Trophoblast cell (in vitro differentiated cells and primary cell): ENCODE results near the gene PACSIN2.

Source experiments
- DNase-seq, 2 donors: peaks; one replicate each; pipeline ENCODE4 v3.0.0-alpha.2; 2016
- H2AFZ ChIP-seq: 2 replicates; pipeline ENCODE4 v1.6.1; 2013; ENCODE audit warnings: low read length, moderate library complexity, mild to moderate bottlenecking; ENCODE audit not compliant: insufficient read depth, poor library complexity
- H2AK5ac ChIP-seq: 2 replicates; pipeline ENCODE4 v1.6.1; 2013; ENCODE audit warnings: mild to moderate bottlenecking, low read length
- H2BK120ac ChIP-seq: 2 replicates; pipeline ENCODE4 v1.6.1; 2013; ENCODE audit warnings: low read length, mild to moderate bottlenecking, moderate library complexity; ENCODE audit not compliant: insufficient read depth, poor library complexity
- H2BK12ac ChIP-seq: 2 replicates; pipeline ENCODE4 v1.6.1; 2013; ENCODE audit warnings: mild to moderate bottlenecking, low read length, moderate library complexity
- H2BK5ac ChIP-seq: 2 replicates; pipeline ENCODE4 v1.6.1; 2013; ENCODE audit warnings: low read length, low read depth, moderate library complexity, mild to moderate bottlenecking; ENCODE audit not compliant: poor library complexity
- H3K14ac ChIP-seq: 2 replicates; pipeline ENCODE4 v1.6.1; 2013; ENCODE audit warnings: mild to moderate bottlenecking, low read length
- H3K18ac ChIP-seq: 2 replicates; pipeline ENCODE4 v1.6.1; 2013; ENCODE audit warnings: mild to moderate bottlenecking, low read length
- H3K23ac ChIP-seq: 2 replicates; pipeline ENCODE4 v1.6.1; 2013; ENCODE audit warnings: low read length
- H3K27ac ChIP-seq: 2 replicates; pipeline ENCODE4 v1.5.1; 2013; ENCODE audit warnings: low read depth, mild to moderate bottlenecking, inconsistent platforms, low read length, moderate library complexity
- H3K27me3 ChIP-seq: 2 replicates; pipeline ENCODE4 v1.6.1; 2013; ENCODE audit warnings: inconsistent platforms, mild to moderate bottlenecking, low read length, moderate library complexity; ENCODE audit not compliant: insufficient read depth
- H3K36me3 ChIP-seq, 2 experiments: 1 replicate in 1 of 2; 2 replicates in 1 of 2; pipeline ENCODE4 v1.6.1; 2013; ENCODE audit warnings: low read length in 2 of 2, mild to moderate bottlenecking in 2 of 2, moderate library complexity in 1 of 2; ENCODE audit not compliant: insufficient read depth in 2 of 2, control insufficient read depth in 1 of 2
- H3K4ac ChIP-seq: 2 replicates; pipeline ENCODE4 v1.6.1; 2013; ENCODE audit warnings: low read depth, mild to moderate bottlenecking, low read length, moderate library complexity
- H3K4me1 ChIP-seq, 2 experiments: 1 replicate in 1 of 2; 2 replicates in 1 of 2; pipeline ENCODE4 v1.6.1; 2013; ENCODE audit warnings: low read length in 2 of 2, mild to moderate bottlenecking in 2 of 2, moderate library complexity in 1 of 2; ENCODE audit not compliant: insufficient read depth in 2 of 2, control insufficient read depth in 1 of 2
- H3K4me2 ChIP-seq: 2 replicates; pipeline ENCODE4 v1.6.1; 2013; ENCODE audit warnings: inconsistent platforms, mild to moderate bottlenecking, low read length, moderate library complexity
- H3K4me3 ChIP-seq: 2 replicates; pipeline ENCODE4 v1.5.1; 2013; ENCODE audit warnings: mild to moderate bottlenecking, low read depth, low read length, inconsistent platforms
- H3K79me1 ChIP-seq: one replicate; pipeline ENCODE4 v1.6.1; 2013; ENCODE audit warnings: low read length
- H3K79me2 ChIP-seq: 2 replicates; pipeline ENCODE4 v1.6.1; 2013; ENCODE audit warnings: low read length, mild to moderate bottlenecking; ENCODE audit not compliant: control insufficient read depth, insufficient read depth, poor library complexity
- H3K9ac ChIP-seq: 2 replicates; pipeline ENCODE4 v1.6.1; 2013; ENCODE audit warnings: mild to moderate bottlenecking, low read length
- H3K9me3 ChIP-seq: 2 replicates; pipeline ENCODE4 v1.6.1; 2013; ENCODE audit warnings: low read depth, mild to moderate bottlenecking, control low read depth, inconsistent platforms, low read length; ENCODE audit not compliant: insufficient read depth
- H4K12ac ChIP-seq: 2 replicates; pipeline ENCODE4 v1.6.1; 2013; ENCODE audit warnings: low read depth, mild to moderate bottlenecking, low read length, moderate library complexity
- H4K8ac ChIP-seq: 2 replicates; pipeline ENCODE4 v1.6.1; 2013; ENCODE audit warnings: low read depth, mild to moderate bottlenecking, low read length, moderate library complexity
- H4K91ac ChIP-seq: one replicate; pipeline ENCODE4 v1.6.1; 2013; ENCODE audit warnings: low read depth, mild to moderate bottlenecking, low read length, moderate library complexity
- WGBS: extraction: QIAGEN DNeasy Blood & Tissue Kit; methylation state at CpG from one replicate; pipeline ENCODE4 v1.1.7; 2013; ENCODE audit warnings: missing lambda C conversion rate; ENCODE audit not compliant: insufficient read length, insufficient coverage; ENCODE audit errors: extremely low coverage; 5-methylcytosine and 5-hydroxymethylcytosine counted together

The PACSIN2 gene

GRCh38 chr22:43039800-43040199 is 24.9 kb upstream of the PACSIN2 start:
- Histone ChIP-seq H3K4ac (no peak overlapping the region), H4K8ac (no peak overlapping the region), H3K23ac (no peak overlapping the region), H2AFZ (no peak overlapping the region), H3K36me3 (peaks cover 0 to 2% of the 10 kb centered on the region in 2 experiments), H4K12ac (no peak overlapping the region), H3K27ac (no peak overlapping the region), H3K4me1 (peaks cover 0 to 4% of the 10 kb centered on the region in 2 experiments), H2BK12ac (peak overlapping the region; percentile 20), H2BK5ac (no peak overlapping the region), H3K9me3 (peaks cover 8% of the 10 kb centered on the region), H4K91ac (no peak overlapping the region), H3K4me2 (no peak overlapping the region), H3K27me3 (no peaks in the 10 kb centered on the region), H3K4me3 (no peak overlapping the region), H3K79me1 (no peaks in the 10 kb centered on the region), H3K14ac (no peak overlapping the region), H3K9ac (no peak overlapping the region), H3K79me2 (no peaks in the 10 kb centered on the region), H2BK120ac (no peak overlapping the region), H3K18ac (no peak overlapping the region), H2AK5ac (no peak overlapping the region)
- no CpG with 5 or more reads among the region's 13 CpGs for WGBS
- peak; percentile 71 to 77 for DNase-seq

GRCh38 chr22:43038325-43038724 is 23.4 kb upstream of the PACSIN2 start:
- no peaks in the 10 kb centered on the region for H3K79me1 ChIP-seq
- H3K18ac ChIP-seq = no peak overlapping the region
- no peak overlapping the region for H3K14ac ChIP-seq
- no peaks in the 10 kb centered on the region for H3K36me3 ChIP-seq
- H3K23ac ChIP-seq = no peak overlapping the region
- no peak overlapping the region for H4K12ac ChIP-seq
- no peak overlapping the region for H3K4me3 ChIP-seq
- H2AK5ac ChIP-seq = no peak overlapping the region
- no peak overlapping the region for H3K9ac ChIP-seq
- H3K4ac ChIP-seq = no peak overlapping the region
- no peak overlapping the region for H2AFZ ChIP-seq
- no peak overlapping the region for H3K4me2 ChIP-seq
- H3K27me3 ChIP-seq = no peaks in the 10 kb centered on the region
- peak overlapping the region; percentile 56 for H4K91ac ChIP-seq
- H4K8ac ChIP-seq = no peak overlapping the region
- peak; percentile 96 to 98 for DNase-seq
- no CpG with 5 or more reads among the region's 15 CpGs for WGBS
- no peak overlapping the region for H2BK5ac ChIP-seq
- no peak overlapping the region for H2BK12ac ChIP-seq
- no peaks in the 10 kb centered on the region for H3K79me2 ChIP-seq
- H3K27ac ChIP-seq = no peak overlapping the region
- H2BK120ac ChIP-seq = no peak overlapping the region
- peaks cover 0 to 4% of the 10 kb centered on the region in 2 experiments for H3K4me1 ChIP-seq
- H3K9me3 ChIP-seq = peaks cover 6% of the 10 kb centered on the region

GRCh38 chr22:43036282-43036829 is 21.4 kb upstream of the PACSIN2 start:
- H2BK12ac ChIP-seq = no peak overlapping the region
- WGBS = no CpG with 5 or more reads among the region's 19 CpGs
- H3K4me2 ChIP-seq = no peak overlapping the region
- H3K27ac ChIP-seq = no peak overlapping the region
- H3K4ac ChIP-seq = no peak overlapping the region
- H3K18ac ChIP-seq = no peak overlapping the region
- H3K4me3 ChIP-seq = no peak overlapping the region
- peaks cover 0 to 4% of the 10 kb centered on the region in 2 experiments for H3K4me1 ChIP-seq
- H2BK120ac ChIP-seq = no peak overlapping the region
- peaks cover 4% of the 10 kb centered on the region for H3K9me3 ChIP-seq
- H3K79me2 ChIP-seq = no peaks in the 10 kb centered on the region
- H3K14ac ChIP-seq = no peak overlapping the region
- no peak overlapping the region for H4K91ac ChIP-seq
- H3K79me1 ChIP-seq = no peaks in the 10 kb centered on the region
- H3K36me3 ChIP-seq = no peaks in the 10 kb centered on the region
- no peak overlapping the region for H3K23ac ChIP-seq
- no peak overlapping the region for H4K8ac ChIP-seq
- H3K9ac ChIP-seq = peak overlapping the region; percentile 36
- H2AFZ ChIP-seq = no peak overlapping the region
- peak; percentile 58 to 73 for DNase-seq
- no peak overlapping the region for H2AK5ac ChIP-seq
- H4K12ac ChIP-seq = no peak overlapping the region
- no peaks in the 10 kb centered on the region for H3K27me3 ChIP-seq
- no peak overlapping the region for H2BK5ac ChIP-seq

GRCh38 chr22:43035250-43035649 is 20.3 kb upstream of the PACSIN2 start:
- Histone ChIP-seq H3K4me3 (no peak overlapping the region), H2AFZ (no peak overlapping the region), H3K4me1 (peaks cover 3 to 8% of the 10 kb centered on the region in 2 experiments), H4K91ac (no peak overlapping the region), H3K4me2 (no peak overlapping the region), H3K9ac (no peak overlapping the region), H3K14ac (no peak overlapping the region), H3K79me2 (no peaks in the 10 kb centered on the region), H3K27me3 (no peaks in the 10 kb centered on the region), H3K36me3 (no peaks in the 10 kb centered on the region), H4K12ac (no peak overlapping the region), H3K18ac (no peak overlapping the region), H3K27ac (no peak overlapping the region), H3K4ac (no peak overlapping the region), H3K23ac (no peak overlapping the region), H2AK5ac (no peak overlapping the region), H2BK12ac (no peak overlapping the region), H3K79me1 (no peaks in the 10 kb centered on the region), H4K8ac (no peak overlapping the region), H3K9me3 (peaks cover 4% of the 10 kb centered on the region), H2BK120ac (no peak overlapping the region), H2BK5ac (no peak overlapping the region)
- no CpG with 5 or more reads among the region's 9 CpGs for WGBS
- DNase-seq = no peak
